Measurements from ENCODE around the gene GGA1.
A peak's percentile ranks its signal among the peaks of the same experiment; 100 is the strongest.

The GGA1 gene

DNA sequence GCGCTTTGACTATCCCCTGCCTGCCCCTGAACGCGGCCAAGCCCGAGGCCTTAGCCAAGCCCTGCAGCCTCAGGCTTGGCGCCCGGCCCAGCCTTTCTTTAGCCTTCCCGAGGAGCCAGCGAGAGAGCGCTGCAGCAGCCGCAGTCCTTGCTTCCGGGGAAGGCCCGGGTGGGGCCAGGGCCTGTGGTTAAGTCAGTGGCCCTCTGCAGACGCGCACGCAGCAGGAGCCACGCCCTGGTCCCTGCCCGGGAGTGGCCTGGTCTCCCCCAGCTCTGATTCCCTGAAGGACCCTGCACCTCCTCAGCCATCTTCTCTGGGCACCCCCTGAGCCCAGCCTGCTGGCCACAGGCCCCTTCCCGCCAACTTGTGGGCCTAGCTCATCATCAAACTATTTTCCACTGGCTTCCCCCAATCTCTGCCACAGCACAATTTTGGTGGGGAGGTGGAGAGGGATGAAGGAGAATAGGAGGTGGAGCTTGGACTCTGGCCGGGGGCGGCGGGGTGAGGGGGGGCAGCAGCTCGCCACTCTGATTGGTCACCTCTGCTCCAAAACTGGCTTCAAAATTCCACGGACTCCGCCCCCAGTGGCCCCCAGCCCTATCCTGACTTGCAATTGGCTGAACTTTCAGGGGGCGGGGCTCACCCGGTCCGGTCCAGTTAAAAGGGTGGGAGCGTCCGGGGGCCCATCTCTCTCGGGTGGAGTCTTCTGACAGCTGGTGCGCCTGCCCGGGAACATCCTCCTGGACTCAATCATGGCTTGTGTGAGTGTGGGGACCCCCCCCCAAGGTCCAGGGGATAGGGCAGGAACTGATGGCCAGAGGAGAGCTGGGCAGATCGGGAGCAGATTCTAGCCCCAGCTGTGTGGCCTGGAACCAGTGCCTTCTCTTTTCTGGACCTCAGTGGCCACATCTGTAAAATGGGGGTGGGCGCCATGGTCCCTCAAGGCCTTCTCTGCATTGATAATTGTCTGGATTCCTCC is 66.6 kb downstream of the GGA1 start, which contains the start of gene LGALS1:
Gene LGALS1, plus strand, starts transcription at position 686 of the 979 bp plus-strand sequence. Its CDS starts 67 bp downstream, at position 753.
- no peak for DNase-seq (ENCODE audit: low read depth)

DNA sequence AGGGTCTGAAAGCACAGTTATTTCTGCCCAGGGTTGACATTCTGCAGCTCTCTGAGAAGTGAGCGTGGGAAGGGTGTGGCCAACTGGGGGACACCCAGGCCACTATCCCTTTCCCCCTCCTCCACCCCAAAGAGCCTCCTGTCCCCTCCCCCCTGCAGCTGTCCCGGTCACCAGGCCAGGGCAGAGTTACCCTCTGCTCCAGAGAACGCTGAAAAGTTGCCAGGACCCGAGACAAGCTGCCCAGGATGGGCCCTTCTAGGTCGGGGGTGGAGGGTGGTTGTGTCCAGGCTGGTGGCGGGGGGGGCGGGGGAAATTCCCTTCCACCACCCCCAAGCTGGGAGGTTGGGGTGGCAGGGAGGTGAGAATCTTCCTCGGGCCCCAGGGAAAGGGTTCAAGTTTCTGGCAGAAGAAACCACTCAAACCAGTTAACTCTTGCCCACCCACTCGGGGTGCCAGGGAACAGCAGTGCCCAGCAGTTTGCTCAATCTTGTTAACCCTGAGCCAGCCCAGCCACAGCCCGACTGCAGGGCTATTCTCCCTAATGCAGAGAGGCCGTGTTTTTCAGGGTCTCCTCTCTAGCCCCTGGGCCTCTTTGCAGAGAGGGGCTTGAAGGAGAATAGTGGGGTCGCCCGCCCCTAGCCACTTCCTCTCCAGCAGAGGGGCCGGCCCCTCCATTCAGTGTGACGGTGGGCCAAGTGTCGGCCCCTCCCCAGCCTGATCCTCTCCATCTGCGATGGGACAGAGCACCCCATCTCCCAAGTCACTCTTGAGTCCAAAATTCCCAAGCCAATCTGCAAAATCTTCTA is 67.5 kb downstream of the GGA1 start:
- DNase-seq (ENCODE audit: low read depth), result no peak

DNA sequence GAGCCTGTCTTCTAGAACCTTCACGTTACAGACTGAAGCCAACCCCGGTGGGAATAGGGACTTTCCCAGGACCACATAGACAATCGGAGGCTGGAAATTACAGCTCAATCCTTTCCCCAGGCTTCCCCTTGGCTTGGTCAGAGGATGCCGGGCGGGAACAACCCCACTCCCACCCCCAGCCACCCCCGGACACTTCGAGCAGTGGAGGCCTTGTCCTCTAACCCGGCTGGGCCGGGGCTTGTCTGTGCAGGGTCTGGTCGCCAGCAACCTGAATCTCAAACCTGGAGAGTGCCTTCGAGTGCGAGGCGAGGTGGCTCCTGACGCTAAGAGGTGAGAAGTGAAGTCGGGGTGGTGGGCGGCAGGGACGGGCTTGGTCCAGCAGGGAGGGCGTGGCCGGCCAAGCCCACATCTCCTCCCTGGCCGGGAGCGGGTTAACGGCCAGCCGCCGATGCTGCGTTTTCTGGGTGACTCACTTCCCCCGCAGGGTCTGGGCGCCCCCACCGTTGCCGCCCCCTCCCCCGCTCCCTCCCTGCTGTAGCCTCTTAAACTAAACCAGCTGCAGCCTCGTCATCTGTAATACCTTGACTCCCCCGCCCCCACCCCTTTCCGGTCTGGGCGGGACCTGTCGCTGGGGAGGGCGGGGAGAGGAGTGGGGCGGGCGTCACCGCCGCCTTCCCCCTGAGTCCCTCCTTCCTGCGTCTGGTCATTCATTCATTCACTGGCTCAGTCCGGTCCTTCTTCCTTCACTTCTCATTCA is 68.3 kb downstream of the GGA1 start:
- DNase-seq (ENCODE audit: low read depth), result peak; percentile 77

GRCh38 chr22:37677493-37677974 is 68.9 kb downstream of the GGA1 start:
- no peak for DNase-seq (ENCODE audit: low read depth)

DNA sequence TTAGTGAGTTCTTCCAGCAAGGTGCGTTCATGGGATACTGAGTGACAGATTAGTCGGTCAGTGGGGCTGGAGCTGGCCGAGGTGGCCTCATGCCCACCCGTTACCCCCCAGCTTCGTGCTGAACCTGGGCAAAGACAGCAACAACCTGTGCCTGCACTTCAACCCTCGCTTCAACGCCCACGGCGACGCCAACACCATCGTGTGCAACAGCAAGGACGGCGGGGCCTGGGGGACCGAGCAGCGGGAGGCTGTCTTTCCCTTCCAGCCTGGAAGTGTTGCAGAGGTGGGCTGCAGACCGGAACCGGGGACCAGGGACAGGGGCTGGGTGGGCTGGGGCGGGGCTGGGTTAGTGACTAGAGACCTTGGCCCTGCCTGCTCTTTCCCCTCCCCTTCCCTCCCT is 69.7 kb downstream of the GGA1 start:
- no peak for DNase-seq (ENCODE audit: low read depth)

DNA sequence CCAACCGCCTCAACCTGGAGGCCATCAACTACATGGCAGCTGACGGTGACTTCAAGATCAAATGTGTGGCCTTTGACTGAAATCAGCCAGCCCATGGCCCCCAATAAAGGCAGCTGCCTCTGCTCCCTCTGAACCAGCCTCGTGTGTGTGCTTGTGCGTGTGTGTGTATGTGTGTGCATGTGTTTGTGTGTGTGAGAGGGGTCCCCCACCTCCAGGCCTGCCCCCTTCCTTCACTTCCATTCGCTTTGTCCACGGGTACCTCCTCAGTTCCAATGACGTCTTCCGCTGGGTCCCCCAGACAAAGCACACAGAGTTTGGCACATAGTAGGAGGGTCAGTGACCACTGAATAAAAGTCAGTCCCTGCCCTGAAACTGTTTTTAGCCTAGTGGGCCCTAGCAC is 71.0 kb downstream of the GGA1 start:
- no peak for DNase-seq (ENCODE audit: low read depth)

DNA sequence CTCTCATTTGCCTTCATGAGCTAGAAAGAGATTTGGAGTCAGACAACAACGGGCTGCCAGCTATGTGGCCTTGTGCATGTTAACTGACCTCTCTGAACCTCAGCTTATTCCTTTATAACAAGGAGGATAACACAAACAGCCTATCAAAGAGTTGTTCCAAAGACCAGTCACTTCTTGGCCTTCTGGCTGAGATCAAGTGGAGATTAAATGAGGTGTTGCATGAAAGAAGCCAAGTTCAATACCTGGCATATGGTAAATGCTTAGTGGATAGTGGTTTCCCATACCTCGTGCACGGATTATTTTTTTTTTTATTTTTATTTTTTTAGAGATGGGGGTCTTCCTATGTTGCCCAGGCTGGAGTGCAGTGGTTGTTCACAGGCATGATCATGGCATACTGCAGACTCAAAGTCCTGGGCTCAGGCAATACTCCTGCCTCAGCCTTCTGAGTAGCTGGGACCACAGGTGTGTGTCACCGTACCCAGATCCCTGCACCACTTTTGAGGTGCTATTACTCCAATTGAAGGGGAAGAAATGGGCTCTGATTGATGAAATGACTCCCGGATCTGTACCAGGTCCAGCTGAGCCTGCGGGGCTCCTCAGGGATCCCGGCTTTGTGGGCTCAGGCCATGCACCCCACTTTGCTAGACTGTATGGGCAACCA is 71.7 kb downstream of the GGA1 start:
- no peak for DNase-seq (ENCODE audit: low read depth)

GRCh38 chr22:37681001-37681424 is 72.4 kb downstream of the GGA1 start:
- DNase-seq (ENCODE audit: low read depth), result no peak

DNA sequence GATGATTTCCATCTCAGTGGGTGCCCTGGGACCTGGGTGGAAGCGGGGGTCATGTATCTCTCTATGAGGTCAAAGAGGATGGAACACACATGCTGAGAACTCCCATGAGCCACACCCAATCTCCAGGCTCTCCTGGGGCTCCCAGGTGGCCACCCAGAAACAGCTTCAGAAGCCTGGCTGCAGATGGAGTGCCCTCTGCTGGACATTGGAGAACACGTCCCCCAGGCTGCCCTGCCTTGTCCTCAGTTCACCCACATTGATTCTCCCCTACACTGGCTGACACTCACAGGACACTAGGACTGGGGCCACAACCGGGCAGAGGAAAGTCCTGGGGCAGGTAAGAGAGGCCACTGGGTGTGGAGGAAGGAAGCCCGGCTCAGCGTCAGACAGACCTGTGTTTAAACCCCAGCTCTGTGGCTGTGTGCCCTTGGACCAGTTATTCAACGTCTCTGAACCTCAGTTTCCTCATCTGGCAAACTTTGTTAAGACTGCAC is 73.0 kb downstream of the GGA1 start:
- DNase-seq (ENCODE audit: low read depth), result no peak
